ENCODE measurements around the gene SLC30A3.

SLC30A3 gene

GRCh38 chr2:27298391-27299080, 35.7 kb upstream of the SLC30A3 start:
- H3K9me3 ChIP-seq (ENCODE audit: control extremely low read depth in 1 of 5, control insufficient read depth in 4 of 5, insufficient read depth in 2 of 5, low read depth in 1 of 5, low read length in 4 of 5), result no peaks in the 10 kb centered on the region
- no peak for DNase-seq
- ChIA-PET POLR2A (interaction anchor here (0.7 kb wide), 1 partner anchor 18 kb away, joined by 4 read pairs; no protein-coding TSS in a partner anchor), CTCF (interaction anchor here (0.9 to 7.8 kb wide), 5 partner anchors 7 to 47 kb away, joined by 3 to 94 read pairs (median 17); partner anchors contain the start of gene TRIM54)
- H3K4me3 ChIP-seq (ENCODE audit: control insufficient read depth in 1 of 7, extremely low read depth in 1 of 7, insufficient read depth in 4 of 7, low read depth in 2 of 7, low read length in 6 of 7), result no peak overlapping the region
- peaks cover 0 to 3% (median 3%) of the 10 kb centered on the region in 4 experiments for H3K4me1 ChIP-seq (ENCODE audit: control extremely low read depth in 1 of 4, control insufficient read depth in 4 of 4, insufficient read depth in 4 of 4, low read length in 3 of 4)
- no peaks in the 10 kb centered on the region for H3K36me3 ChIP-seq (ENCODE audit: control insufficient read depth in 4 of 4, insufficient read depth in 4 of 4, low read length in 3 of 4)
- H3K27ac ChIP-seq (ENCODE audit: insufficient read depth in 1 of 2, low read depth in 1 of 2, low read length in 2 of 2, poor library complexity in 1 of 2, severe bottlenecking in 2 of 2), result no peak overlapping the region
- WGBS (ENCODE audit: insufficient coverage), result 96% methylated on average over 15 of the region's 18 CpGs
- no peaks in the 10 kb centered on the region for H3K27me3 ChIP-seq (replicated peaks in 2 of 5; ENCODE audit: control insufficient read depth in 4 of 5, insufficient read depth in 5 of 5, low read length in 4 of 5)

- no peaks in the 10 kb centered on the region for H3K36me3 ChIP-seq (ENCODE audit: control insufficient read depth in 4 of 4, insufficient read depth in 4 of 4, low read length in 3 of 4)
- no peaks in the 10 kb centered on the region for H3K27me3 ChIP-seq (replicated peaks in 2 of 5; ENCODE audit: control insufficient read depth in 4 of 5, insufficient read depth in 5 of 5, low read length in 4 of 5)
- no peak for DNase-seq
- H3K4me1 ChIP-seq (ENCODE audit: control extremely low read depth in 1 of 4, control insufficient read depth in 4 of 4, insufficient read depth in 4 of 4, low read length in 3 of 4), result peaks cover 0 to 3% (median 0%) of the 10 kb centered on the region in 4 experiments
- no peak overlapping the region for H3K27ac ChIP-seq (ENCODE audit: insufficient read depth in 1 of 2, low read depth in 1 of 2, low read length in 2 of 2, poor library complexity in 1 of 2, severe bottlenecking in 2 of 2)
- no peak overlapping the region for H3K4me3 ChIP-seq (ENCODE audit: control insufficient read depth in 1 of 7, extremely low read depth in 1 of 7, insufficient read depth in 4 of 7, low read depth in 2 of 7, low read length in 6 of 7)
- H3K9me3 ChIP-seq (ENCODE audit: control extremely low read depth in 1 of 5, control insufficient read depth in 4 of 5, insufficient read depth in 2 of 5, low read depth in 1 of 5, low read length in 4 of 5), result no peaks in the 10 kb centered on the region
- POLR2A ChIA-PET, result no interaction called here
- no CpG with 5 or more reads among the region's 3 CpGs for WGBS (ENCODE audit: insufficient coverage)
- CTCF ChIA-PET, result interaction anchor here (0.9 to 1.2 kb wide), 2 partner anchors 32 to 48 kb away, joined by 4 read pairs; no protein-coding TSS in a partner anchor
Observed at GRCh38 chr2:27297195-27297594, 34.3 kb upstream of the SLC30A3 start.

DNA sequence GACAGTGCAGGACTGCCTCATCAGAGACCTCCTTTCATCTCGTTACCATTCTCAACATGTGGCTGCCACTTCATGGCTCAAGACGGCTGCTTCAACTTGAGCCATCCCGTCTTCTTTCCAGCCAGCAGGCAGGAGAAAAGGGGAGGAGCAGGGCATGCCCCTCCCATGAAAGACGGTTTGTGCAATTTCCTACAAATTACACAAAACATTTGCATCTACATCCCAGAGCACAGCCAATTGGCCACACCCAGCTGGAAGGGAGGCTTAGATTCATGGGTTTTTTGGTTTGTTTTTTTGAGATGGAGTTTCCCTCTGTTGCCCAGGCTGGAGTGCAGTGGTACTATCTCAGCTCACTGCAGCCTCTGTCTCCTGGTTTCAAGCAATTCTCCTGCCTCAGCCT, 33.6 kb upstream of the SLC30A3 start:
- no peak overlapping the region for H3K27ac ChIP-seq (ENCODE audit: insufficient read depth in 1 of 2, low read depth in 1 of 2, low read length in 2 of 2, poor library complexity in 1 of 2, severe bottlenecking in 2 of 2)
- peaks cover 0 to 8% (median 2%) of the 10 kb centered on the region in 4 experiments for H3K4me1 ChIP-seq (ENCODE audit: control extremely low read depth in 1 of 4, control insufficient read depth in 4 of 4, insufficient read depth in 4 of 4, low read length in 3 of 4)
- H3K36me3 ChIP-seq (ENCODE audit: control insufficient read depth in 4 of 4, insufficient read depth in 4 of 4, low read length in 3 of 4), result no peaks in the 10 kb centered on the region
- no peaks in the 10 kb centered on the region for H3K27me3 ChIP-seq (replicated peaks in 2 of 5; ENCODE audit: control insufficient read depth in 4 of 5, insufficient read depth in 5 of 5, low read length in 4 of 5)
- POLR2A ChIA-PET, result no interaction called here
- H3K9me3 ChIP-seq (ENCODE audit: control extremely low read depth in 1 of 5, control insufficient read depth in 4 of 5, insufficient read depth in 2 of 5, low read depth in 1 of 5, low read length in 4 of 5), result no peaks in the 10 kb centered on the region
- DNase-seq, result no peak
- WGBS (ENCODE audit: insufficient coverage), result 100% methylated on average over 1 of the region's 4 CpGs
- H3K4me3 ChIP-seq (ENCODE audit: control insufficient read depth in 1 of 7, extremely low read depth in 1 of 7, insufficient read depth in 4 of 7, low read depth in 2 of 7, low read length in 6 of 7), result no peak overlapping the region
- CTCF ChIA-PET, result interaction anchor here (1.2 kb wide), 1 partner anchor 47 kb away, joined by 4 read pairs; no protein-coding TSS in a partner anchor

- no peak overlapping the region for H3K4me3 ChIP-seq (ENCODE audit: control insufficient read depth in 1 of 7, extremely low read depth in 1 of 7, insufficient read depth in 4 of 7, low read depth in 2 of 7, low read length in 6 of 7)
- ChIA-PET POLR2A (no interaction called here), CTCF (interaction anchor here (7.7 kb wide), 1 partner anchor 29 kb away, joined by 48 read pairs; the partner anchor contains the start of gene SLC30A3)
- H3K27me3 ChIP-seq (replicated peaks in 2 of 5; ENCODE audit: control insufficient read depth in 4 of 5, insufficient read depth in 5 of 5, low read length in 4 of 5), result no peaks in the 10 kb centered on the region
- peaks cover 0 to 22% (median 15%) of the 10 kb centered on the region in 4 experiments for H3K4me1 ChIP-seq (ENCODE audit: control extremely low read depth in 1 of 4, control insufficient read depth in 4 of 4, insufficient read depth in 4 of 4, low read length in 3 of 4)
- WGBS (ENCODE audit: insufficient coverage), result 97% methylated on average over 6 of the region's 8 CpGs
- no peaks in the 10 kb centered on the region for H3K36me3 ChIP-seq (ENCODE audit: control insufficient read depth in 4 of 4, insufficient read depth in 4 of 4, low read length in 3 of 4)
- no peaks in the 10 kb centered on the region for H3K9me3 ChIP-seq (ENCODE audit: control extremely low read depth in 1 of 5, control insufficient read depth in 4 of 5, insufficient read depth in 2 of 5, low read depth in 1 of 5, low read length in 4 of 5)
- H3K27ac ChIP-seq (ENCODE audit: insufficient read depth in 1 of 2, low read depth in 1 of 2, low read length in 2 of 2, poor library complexity in 1 of 2, severe bottlenecking in 2 of 2), result no peak overlapping the region
- DNase-seq, result no peak
Observed at GRCh38 chr2:27294928-27295327, 32.1 kb upstream of the SLC30A3 start.

- no peaks in the 10 kb centered on the region for H3K36me3 ChIP-seq (ENCODE audit: control insufficient read depth in 4 of 4, insufficient read depth in 4 of 4, low read length in 3 of 4)
- H3K9me3 ChIP-seq (ENCODE audit: control extremely low read depth in 1 of 5, control insufficient read depth in 4 of 5, insufficient read depth in 2 of 5, low read depth in 1 of 5, low read length in 4 of 5), result no peaks in the 10 kb centered on the region
- no peak overlapping the region for H3K4me3 ChIP-seq (ENCODE audit: control insufficient read depth in 1 of 7, extremely low read depth in 1 of 7, insufficient read depth in 4 of 7, low read depth in 2 of 7, low read length in 6 of 7)
- peak in 2 of 3 donors; percentile 29 to 30 for DNase-seq
- WGBS (ENCODE audit: insufficient coverage), result 87% methylated on average over 5 of the region's 6 CpGs
- H3K4me1 ChIP-seq (ENCODE audit: control extremely low read depth in 1 of 4, control insufficient read depth in 4 of 4, insufficient read depth in 4 of 4, low read length in 3 of 4), result peaks cover 7 to 29% (median 21%) of the 10 kb centered on the region in 4 experiments
- CTCF ChIA-PET, result interaction anchor here (1.8 to 7.7 kb wide), 4 partner anchors 10 to 32 kb away, joined by 5 to 60 read pairs (median 49); partner anchors contain the start of genes SLC30A3 and TRIM54
- no peaks in the 10 kb centered on the region for H3K27me3 ChIP-seq (replicated peaks in 2 of 5; ENCODE audit: control insufficient read depth in 4 of 5, insufficient read depth in 5 of 5, low read length in 4 of 5)
- POLR2A ChIA-PET, result interaction anchor here (0.9 kb wide), 1 partner anchor 12 kb away, joined by 3 read pairs; no protein-coding TSS in a partner anchor
- no peak overlapping the region for H3K27ac ChIP-seq (ENCODE audit: insufficient read depth in 1 of 2, low read depth in 1 of 2, low read length in 2 of 2, poor library complexity in 1 of 2, severe bottlenecking in 2 of 2)
Observed at GRCh38 chr2:27291865-27292264, 29.0 kb upstream of the SLC30A3 start.

GRCh38 chr2:27290549-27290948, 27.7 kb upstream of the SLC30A3 start:
- 44% methylated on average over 3 of the region's 5 CpGs for WGBS (ENCODE audit: insufficient coverage)
- Histone ChIP-seq H3K4me3 (ENCODE audit: control insufficient read depth in 1 of 7, extremely low read depth in 1 of 7, insufficient read depth in 4 of 7, low read depth in 2 of 7, low read length in 6 of 7) (peak overlapping the region in 1 of 7 experiments; percentile 31), H3K4me1 (ENCODE audit: control extremely low read depth in 1 of 4, control insufficient read depth in 4 of 4, insufficient read depth in 4 of 4, low read length in 3 of 4) (peaks cover 7 to 29% (median 21%) of the 10 kb centered on the region in 4 experiments), H3K9me3 (ENCODE audit: control extremely low read depth in 1 of 5, control insufficient read depth in 4 of 5, insufficient read depth in 2 of 5, low read depth in 1 of 5, low read length in 4 of 5) (no peaks in the 10 kb centered on the region), H3K36me3 (ENCODE audit: control insufficient read depth in 4 of 4, insufficient read depth in 4 of 4, low read length in 3 of 4) (no peaks in the 10 kb centered on the region), H3K27ac (ENCODE audit: insufficient read depth in 1 of 2, low read depth in 1 of 2, low read length in 2 of 2, poor library complexity in 1 of 2, severe bottlenecking in 2 of 2) (no peak overlapping the region), H3K27me3 (replicated peaks in 2 of 5; ENCODE audit: control insufficient read depth in 4 of 5, insufficient read depth in 5 of 5, low read length in 4 of 5) (no peaks in the 10 kb centered on the region)
- peak in 2 of 3 donors; percentile 70 to 80 for DNase-seq
- CTCF ChIA-PET, result interaction anchor here (1.4 to 7.7 kb wide), 5 partner anchors 10 to 34 kb away, joined by 3 to 60 read pairs (median 48); partner anchors contain the start of genes SLC30A3, TRIM54 and UCN
- POLR2A ChIA-PET, result no interaction called here

GRCh38 chr2:27288610-27289009, 25.8 kb upstream of the SLC30A3 start:
- CTCF ChIA-PET, result interaction anchor here (1.2 to 7.7 kb wide), 4 partner anchors 10 to 191 kb away, joined by 3 to 60 read pairs (median 27); partner anchors contain the start of gene SLC30A3
- H3K36me3 ChIP-seq (ENCODE audit: control insufficient read depth in 4 of 4, insufficient read depth in 4 of 4, low read length in 3 of 4), result no peaks in the 10 kb centered on the region
- H3K27ac ChIP-seq (ENCODE audit: insufficient read depth in 1 of 2, low read depth in 1 of 2, low read length in 2 of 2, poor library complexity in 1 of 2, severe bottlenecking in 2 of 2), result no peak overlapping the region
- DNase-seq, result peak in 2 of 3 donors; percentile 33 to 39
- no peak overlapping the region for H3K4me3 ChIP-seq (ENCODE audit: control insufficient read depth in 1 of 7, extremely low read depth in 1 of 7, insufficient read depth in 4 of 7, low read depth in 2 of 7, low read length in 6 of 7)
- H3K9me3 ChIP-seq (ENCODE audit: control extremely low read depth in 1 of 5, control insufficient read depth in 4 of 5, insufficient read depth in 2 of 5, low read depth in 1 of 5, low read length in 4 of 5), result no peaks in the 10 kb centered on the region
- no peaks in the 10 kb centered on the region for H3K27me3 ChIP-seq (replicated peaks in 2 of 5; ENCODE audit: control insufficient read depth in 4 of 5, insufficient read depth in 5 of 5, low read length in 4 of 5)
- POLR2A ChIA-PET, result no interaction called here
- H3K4me1 ChIP-seq (ENCODE audit: control extremely low read depth in 1 of 4, control insufficient read depth in 4 of 4, insufficient read depth in 4 of 4, low read length in 3 of 4), result peaks cover 7 to 29% (median 21%) of the 10 kb centered on the region in 4 experiments
- WGBS (ENCODE audit: insufficient coverage), result no CpG with 5 or more reads among the region's 3 CpGs
